Astrocyte (in vitro differentiated cells and primary cell): ENCODE data around the gene TRMT61A. TPM values are rescaled to one million over a fixed set of nuclear protein-coding genes. Genes with fewer than 3 reads are reported as not detected.

Experiments used
- DNase-seq: peaks from one replicate; pipeline ENCODE4 v3.0.0-alpha.2; 2010; ENCODE audit warnings: low read depth
- FAIRE-seq: peaks from 2 replicates; lab custom pipeline; 2011; peaks lifted over from hg19 to GRCh38; lab: Jason Lieb, UNC
- H2AFZ ChIP-seq: 2 replicates; pipeline ENCODE4 v1.6.0; 2012; ENCODE audit warnings: low read depth, low read length, inconsistent platforms
- H3K27ac ChIP-seq: 2 replicates; pipeline ENCODE4 v1.5.1; 2011; ENCODE audit warnings: low read depth, low read length, inconsistent platforms
- H3K27me3 ChIP-seq: 2 replicates; pipeline ENCODE4 v1.6.0; 2011; ENCODE audit warnings: low read length, inconsistent platforms; ENCODE audit not compliant: insufficient read depth
- H3K36me3 ChIP-seq: 2 replicates; pipeline ENCODE4 v1.5.1; 2011; ENCODE audit warnings: low read length, inconsistent platforms; ENCODE audit not compliant: insufficient read depth
- H3K4me1 ChIP-seq: 2 replicates; pipeline ENCODE4 v1.5.1; 2011; ENCODE audit warnings: low read length, inconsistent platforms; ENCODE audit not compliant: insufficient read depth
- H3K4me2 ChIP-seq: 2 replicates; pipeline ENCODE4 v1.6.0; 2012; ENCODE audit warnings: low read length, inconsistent platforms
- H3K4me3 ChIP-seq: 2 replicates; pipeline ENCODE4 v1.5.1; 2011; ENCODE audit warnings: low read depth, mild to moderate bottlenecking, low read length, inconsistent platforms; ENCODE audit not compliant: insufficient read depth
- H3K79me2 ChIP-seq: 2 replicates; pipeline ENCODE4 v1.6.0; 2012; ENCODE audit warnings: mild to moderate bottlenecking, low read length, inconsistent platforms; ENCODE audit not compliant: insufficient read depth
- H3K9ac ChIP-seq: 2 replicates; pipeline ENCODE4 v1.6.0; 2012; ENCODE audit warnings: mild to moderate bottlenecking, low read length, inconsistent platforms
- H3K9me3 ChIP-seq: 2 replicates; pipeline ENCODE4 v1.5.1; 2012; ENCODE audit warnings: low read depth, mild to moderate bottlenecking, low read length, inconsistent platforms; ENCODE audit not compliant: insufficient read depth
- H4K20me1 ChIP-seq: 2 replicates; pipeline ENCODE4 v1.6.0; 2012; ENCODE audit warnings: low read length, inconsistent platforms; ENCODE audit not compliant: insufficient read depth
- H3K27ac Mint-ChIP-seq: one replicate; pipeline ENCODE4 v1.8.0; 2021; ENCODE audit warnings: mild to moderate bottlenecking, mixed read lengths; ENCODE audit not compliant: unreplicated experiment
- H3K27me3 Mint-ChIP-seq: one replicate; pipeline ENCODE4 v1.8.0; 2021; ENCODE audit warnings: low read depth, mixed read lengths; ENCODE audit not compliant: unreplicated experiment
- H3K36me3 Mint-ChIP-seq: one replicate; pipeline ENCODE4 v1.8.0; 2021; ENCODE audit warnings: low read depth, mixed read lengths; ENCODE audit not compliant: unreplicated experiment
- H3K4me1 Mint-ChIP-seq: one replicate; pipeline ENCODE4 v1.8.0; 2021; ENCODE audit warnings: low read depth, mixed read lengths; ENCODE audit not compliant: unreplicated experiment
- H3K4me3 Mint-ChIP-seq: one replicate; pipeline ENCODE4 v1.8.0; 2021; ENCODE audit warnings: mild to moderate bottlenecking, moderate library complexity, mixed read lengths; ENCODE audit not compliant: unreplicated experiment
- H3K9me3 Mint-ChIP-seq: one replicate; pipeline ENCODE4 v1.8.0; 2021; ENCODE audit warnings: mild to moderate bottlenecking, mixed read lengths; ENCODE audit not compliant: unreplicated experiment
- CTCF ChIP-seq: IDR thresholded peaks from 2 replicates; pipeline ENCODE4 v1.5.1; 2011; ENCODE audit warnings: low read depth, mild to moderate bottlenecking, inconsistent platforms, low read length, moderate library complexity; ENCODE audit not compliant: insufficient read depth
- EZH2 ChIP-seq: IDR thresholded peaks from 2 replicates; pipeline ENCODE4 v1.6.1; 2012; ENCODE audit warnings: mild to moderate bottlenecking, low read length, inconsistent platforms; ENCODE audit not compliant: insufficient read depth
- total RNA-seq: library from RNA; stranded (reverse); gene quantifications from 2 replicates; pipeline ENCODE4 v1.2.1, GENCODE V29; 2021

The TRMT61A gene
- total RNA-seq, 1 donor from 2014 or later, result 12.4 TPM

GRCh38 chr14:103504991-103505565 lies 23.9 kb upstream of the TRMT61A start:
- no peaks in the 10 kb centered on the region for H3K27me3 ChIP-seq
- Mint-ChIP-seq H3K4me3 (no peak overlapping the region), H3K27me3 (no peaks in the 10 kb centered on the region), H3K4me1 (peaks cover 3% of the 10 kb centered on the region), H3K36me3 (peaks cover 29% of the 10 kb centered on the region), H3K27ac (no peak overlapping the region), H3K9me3 (no peaks in the 10 kb centered on the region)
- no peak overlapping the region for H2AFZ ChIP-seq
- H3K9me3 ChIP-seq, result no peaks in the 10 kb centered on the region
- H3K4me3 ChIP-seq, result no peak overlapping the region
- peaks cover 45% of the 10 kb centered on the region for H4K20me1 ChIP-seq
- no peak for DNase-seq
- TF ChIP-seq CTCF, result peak; percentile 21
- TF ChIP-seq EZH2, result no peak
- H3K4me2 ChIP-seq, result no peak overlapping the region
- FAIRE-seq, result no peak
- H3K79me2 ChIP-seq, result peaks cover 17% of the 10 kb centered on the region
- peaks cover 54% of the 10 kb centered on the region for H3K36me3 ChIP-seq
- no peak overlapping the region for H3K9ac ChIP-seq
- H3K27ac ChIP-seq, result no peak overlapping the region
- H3K4me1 ChIP-seq, result no peaks in the 10 kb centered on the region

- no peak for TF ChIP-seq CTCF
- no peak for TF ChIP-seq EZH2
- Mint-ChIP-seq H3K36me3 (peaks cover 36% of the 10 kb centered on the region), H3K9me3 (no peaks in the 10 kb centered on the region), H3K27ac (no peak overlapping the region), H3K4me1 (peaks cover 3% of the 10 kb centered on the region), H3K4me3 (no peak overlapping the region), H3K27me3 (no peaks in the 10 kb centered on the region)
- Histone ChIP-seq H3K9me3 (no peaks in the 10 kb centered on the region), H4K20me1 (peaks cover 25% of the 10 kb centered on the region), H3K4me2 (no peak overlapping the region), H3K4me3 (no peak overlapping the region), H3K27me3 (no peaks in the 10 kb centered on the region), H3K36me3 (peaks cover 37% of the 10 kb centered on the region), H3K4me1 (peaks cover 5% of the 10 kb centered on the region), H3K9ac (no peak overlapping the region), H2AFZ (no peak overlapping the region), H3K27ac (no peak overlapping the region), H3K79me2 (no peaks in the 10 kb centered on the region)
- DNase-seq (no peak), FAIRE-seq (no peak)
These were observed 21.2 kb upstream of the TRMT61A start for GRCh38 chr14:103507751-103508150.
